D721Med (cell line): ENCODE data around the gene RAB6B.
A peak's percentile ranks its signal among the peaks of the same experiment; 100 is the strongest.

Source experiments
- DNase-seq: peaks from one replicate; pipeline ENCODE4 v3.0.0; 2011; ENCODE audit warnings: low spot score; ENCODE audit not compliant: insufficient read length
- FAIRE-seq: peaks from 2 replicates; lab custom pipeline; 2011; peaks lifted over from hg19 to GRCh38; lab: Jason Lieb, UNC
- TF ChIP-seq, protein P1 (sequence below): IDR thresholded peaks from 2 replicates; pipeline ENCODE4 v1.5.1; 2012; ENCODE audit warnings: mild to moderate bottlenecking, control low read depth; ENCODE audit not compliant: insufficient read depth; ENCODE audit errors: missing control alignments

The RAB6B gene

DNA sequence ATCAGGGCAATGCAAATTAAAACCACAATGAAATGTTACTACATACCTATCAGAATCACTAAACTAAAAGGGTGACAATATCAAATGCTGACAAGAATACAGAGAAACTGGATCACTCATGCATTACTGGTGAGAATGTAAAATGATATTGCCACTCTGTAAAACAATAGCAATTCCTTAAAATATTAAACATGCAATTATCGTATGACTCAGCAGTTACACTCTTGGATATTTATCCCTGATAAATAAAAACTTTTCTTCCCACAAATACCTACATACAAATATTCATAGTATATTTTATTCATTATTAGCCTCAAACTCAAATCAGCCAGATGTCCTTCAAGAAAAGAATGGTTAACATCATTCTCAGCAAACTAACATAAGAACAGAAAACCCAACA, 25.9 kb upstream of the RAB6B start:
- DNase-seq: no peak
- FAIRE-seq: no peak
- TF ChIP-seq, protein P1, sequence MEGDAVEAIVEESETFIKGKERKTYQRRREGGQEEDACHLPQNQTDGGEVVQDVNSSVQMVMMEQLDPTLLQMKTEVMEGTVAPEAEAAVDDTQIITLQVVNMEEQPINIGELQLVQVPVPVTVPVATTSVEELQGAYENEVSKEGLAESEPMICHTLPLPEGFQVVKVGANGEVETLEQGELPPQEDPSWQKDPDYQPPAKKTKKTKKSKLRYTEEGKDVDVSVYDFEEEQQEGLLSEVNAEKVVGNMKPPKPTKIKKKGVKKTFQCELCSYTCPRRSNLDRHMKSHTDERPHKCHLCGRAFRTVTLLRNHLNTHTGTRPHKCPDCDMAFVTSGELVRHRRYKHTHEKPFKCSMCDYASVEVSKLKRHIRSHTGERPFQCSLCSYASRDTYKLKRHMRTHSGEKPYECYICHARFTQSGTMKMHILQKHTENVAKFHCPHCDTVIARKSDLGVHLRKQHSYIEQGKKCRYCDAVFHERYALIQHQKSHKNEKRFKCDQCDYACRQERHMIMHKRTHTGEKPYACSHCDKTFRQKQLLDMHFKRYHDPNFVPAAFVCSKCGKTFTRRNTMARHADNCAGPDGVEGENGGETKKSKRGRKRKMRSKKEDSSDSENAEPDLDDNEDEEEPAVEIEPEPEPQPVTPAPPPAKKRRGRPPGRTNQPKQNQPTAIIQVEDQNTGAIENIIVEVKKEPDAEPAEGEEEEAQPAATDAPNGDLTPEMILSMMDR: no peak

DNA sequence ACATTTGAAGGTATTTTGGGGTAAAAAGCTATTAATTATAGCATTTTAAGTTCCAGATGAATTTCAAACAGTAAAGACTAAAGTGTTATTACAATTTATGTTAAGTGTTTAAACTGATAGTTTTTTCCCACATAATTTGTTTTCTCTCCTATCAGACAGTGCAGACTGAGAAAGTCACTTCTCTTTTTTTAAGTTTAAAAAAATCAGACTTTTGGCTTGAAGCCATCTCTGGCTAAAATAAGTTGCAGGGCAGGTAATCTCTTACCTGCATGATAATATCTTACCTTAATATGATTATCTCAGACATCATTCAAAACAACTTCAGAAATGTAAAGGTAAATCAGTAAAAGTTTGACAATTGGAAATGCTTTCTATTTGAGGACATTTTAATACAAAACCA, 21.5 kb upstream of the RAB6B start:
- TF ChIP-seq, protein P1: no peak
- no peak for DNase-seq
- FAIRE-seq: no peak

DNA sequence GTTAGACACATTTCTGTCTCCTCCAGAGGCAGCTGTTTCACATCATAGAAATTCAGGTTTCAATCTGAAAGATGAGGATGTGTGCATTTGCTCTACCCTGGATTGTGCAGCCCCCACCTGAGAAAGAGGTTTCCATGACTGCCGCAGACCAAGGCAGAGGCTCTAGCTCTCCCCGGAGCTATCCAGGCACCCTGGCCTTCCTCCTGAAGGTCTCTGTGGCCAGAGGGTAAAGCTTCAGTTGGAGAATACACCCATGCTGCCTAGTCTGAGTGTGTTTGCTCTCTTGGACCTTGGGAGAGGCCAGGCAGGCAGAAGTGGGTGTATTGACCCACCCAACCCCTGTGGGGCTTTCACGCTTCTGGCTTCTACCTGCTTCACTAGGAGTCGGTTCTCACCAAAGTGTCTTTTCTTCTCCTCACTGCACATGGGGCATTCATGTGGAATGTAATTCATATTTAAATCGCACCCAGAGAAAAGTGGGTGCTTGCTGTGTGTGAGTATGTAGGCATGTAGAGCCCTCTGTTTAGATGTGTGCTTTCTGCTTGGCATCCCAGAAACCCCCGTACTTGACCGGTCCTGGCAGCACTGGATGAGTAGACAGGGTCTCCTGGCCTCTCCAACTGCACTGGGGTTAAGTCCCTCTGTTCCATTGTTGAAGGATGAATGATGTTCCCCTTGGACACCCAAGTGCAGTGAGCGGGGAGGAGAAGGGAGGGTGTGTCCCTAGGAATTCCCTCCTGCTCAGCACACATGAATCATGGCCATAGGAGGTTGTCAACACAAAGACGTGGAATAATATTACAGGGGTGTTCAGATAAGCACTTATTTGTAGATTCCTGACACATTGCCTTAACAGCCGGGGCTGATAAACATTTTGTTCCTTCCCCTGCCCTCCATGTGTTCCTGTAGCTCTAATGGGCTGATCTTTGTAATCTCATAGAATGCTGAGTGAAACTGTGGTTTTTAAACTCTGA, 20.3 kb upstream of the RAB6B start:
- no peak for FAIRE-seq
- TF ChIP-seq, protein P1: no peak
- no peak for DNase-seq

DNA sequence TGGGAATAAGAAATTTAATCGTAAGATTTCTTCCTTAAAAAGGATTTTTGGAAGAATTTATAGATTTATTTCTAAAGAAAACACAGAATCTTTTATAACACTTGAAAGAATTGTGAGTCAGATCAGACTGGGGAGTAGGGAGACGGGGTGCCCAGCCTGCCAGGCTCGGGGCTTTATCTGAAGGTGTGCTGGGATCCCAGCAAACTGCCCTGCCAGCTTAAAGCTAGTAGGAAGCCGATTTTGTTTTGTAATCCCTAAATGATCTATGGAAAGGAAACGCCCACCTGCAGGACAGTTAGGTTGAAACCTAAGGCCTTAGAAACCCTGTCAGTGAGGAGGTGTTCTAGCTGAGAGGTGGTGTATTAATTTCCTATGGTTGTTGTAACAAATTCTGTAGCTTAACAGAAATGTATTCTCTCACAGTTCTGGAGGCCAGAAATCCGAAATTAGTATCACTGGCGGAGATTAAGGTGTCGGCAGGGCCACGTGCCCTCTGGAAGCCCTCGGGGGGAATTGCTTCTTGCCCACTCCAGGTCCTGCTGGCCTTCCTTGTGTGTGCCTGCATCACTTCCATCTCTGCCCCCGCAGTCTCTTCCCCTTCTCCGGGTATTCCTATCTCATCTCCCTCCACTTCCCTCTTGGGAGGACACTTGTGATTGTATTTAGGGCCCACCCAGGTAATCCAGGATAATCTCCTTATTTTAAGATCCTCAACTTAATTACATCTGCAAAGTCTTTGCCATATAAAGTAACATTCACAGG, 19.3 kb upstream of the RAB6B start:
- TF ChIP-seq, protein P1: no peak
- DNase-seq (no peak), FAIRE-seq (peak; percentile 89)

DNA sequence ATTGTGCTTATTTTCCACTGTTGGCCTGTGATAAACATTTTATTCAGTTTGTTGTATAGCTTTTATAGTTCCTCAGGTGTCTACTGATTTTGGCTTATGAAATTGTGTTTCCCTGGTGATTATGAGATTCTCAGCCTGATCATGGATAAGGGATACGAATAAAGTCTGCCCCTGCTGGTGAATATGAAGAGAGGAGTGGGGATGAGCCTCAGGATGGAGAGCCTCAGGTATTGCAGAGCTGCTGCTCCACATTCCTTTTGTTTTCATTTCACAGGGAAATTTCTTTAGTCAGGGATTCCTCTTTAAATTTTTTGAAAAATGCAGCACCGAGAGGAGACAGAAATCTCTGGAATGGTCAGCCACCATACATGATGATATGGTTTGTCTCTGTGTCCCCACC, 14.7 kb upstream of the RAB6B start:
- DNase-seq (no peak), FAIRE-seq (no peak)
- TF ChIP-seq, protein P1: peak; percentile 33

DNA sequence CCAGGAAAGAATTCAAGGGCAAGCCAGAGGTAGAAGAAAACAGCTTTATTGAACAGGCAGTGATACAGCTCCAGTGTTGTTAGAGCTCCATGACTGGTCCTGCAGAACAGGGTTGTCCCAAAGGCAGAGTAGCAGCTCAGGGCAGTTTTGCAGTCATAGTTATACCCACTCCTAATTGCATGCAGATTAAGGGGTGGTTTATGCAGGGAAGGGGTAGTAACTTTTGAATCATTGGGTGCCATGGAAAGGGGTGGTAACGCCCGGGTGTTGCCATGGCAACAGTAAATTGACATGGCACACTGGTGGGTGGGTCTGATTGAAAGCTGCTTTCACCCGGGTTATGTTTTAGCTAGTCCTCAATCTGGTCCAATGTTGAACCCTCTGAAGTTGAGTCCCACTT, 9.7 kb upstream of the RAB6B start:
- TF ChIP-seq, protein P1: no peak
- DNase-seq (no peak), FAIRE-seq (no peak)
